BE2C (cell line): Measurements from ENCODE around the gene HSD3B7.

ENCODE experiments used
- DNase-seq: peaks from one replicate; pipeline ENCODE4 v3.0.0-alpha.2; 2020
- H3K27me3 ChIP-seq: fragments of 250-450 bp; sonication (Bioruptor Pico); 2 replicates; pipeline ENCODE4 v1.5.1; 2020; ENCODE audit warnings: mild to moderate bottlenecking
- H3K36me3 ChIP-seq: fragments of 250-450 bp; sonication (Bioruptor Pico); 2 replicates; pipeline ENCODE4 v1.5.1; 2020; ENCODE audit warnings: mild to moderate bottlenecking
- H3K4me1 ChIP-seq: fragments of 250-450 bp; sonication (Bioruptor Pico); 2 replicates; pipeline ENCODE4 v1.5.1; 2020
- H3K4me3 ChIP-seq: 2 replicates; pipeline ENCODE4 v1.5.1; 2011; ENCODE audit warnings: low read depth, low read length
- H3K9me3 ChIP-seq: fragments of 250-450 bp; sonication (Bioruptor Pico); 2 replicates; pipeline ENCODE4 v1.5.1; 2020
- TF ChIP-seq, protein P1 (sequence below): IDR thresholded peaks from 2 replicates; pipeline ENCODE4 v1.5.1; 2012; ENCODE audit warnings: mild to moderate bottlenecking, low read depth, low read length

The HSD3B7 gene

GRCh38 chr16:30985401-30986128 is 558 bp downstream of the HSD3B7 start:
- Histone ChIP-seq H3K36me3 (peaks cover 23% of the 10 kb centered on the region), H3K4me1 (no peaks in the 10 kb centered on the region), H3K27me3 (no peaks in the 10 kb centered on the region), H3K9me3 (no peaks in the 10 kb centered on the region), H3K4me3 (no peak overlapping the region)
- TF ChIP-seq, protein P1, sequence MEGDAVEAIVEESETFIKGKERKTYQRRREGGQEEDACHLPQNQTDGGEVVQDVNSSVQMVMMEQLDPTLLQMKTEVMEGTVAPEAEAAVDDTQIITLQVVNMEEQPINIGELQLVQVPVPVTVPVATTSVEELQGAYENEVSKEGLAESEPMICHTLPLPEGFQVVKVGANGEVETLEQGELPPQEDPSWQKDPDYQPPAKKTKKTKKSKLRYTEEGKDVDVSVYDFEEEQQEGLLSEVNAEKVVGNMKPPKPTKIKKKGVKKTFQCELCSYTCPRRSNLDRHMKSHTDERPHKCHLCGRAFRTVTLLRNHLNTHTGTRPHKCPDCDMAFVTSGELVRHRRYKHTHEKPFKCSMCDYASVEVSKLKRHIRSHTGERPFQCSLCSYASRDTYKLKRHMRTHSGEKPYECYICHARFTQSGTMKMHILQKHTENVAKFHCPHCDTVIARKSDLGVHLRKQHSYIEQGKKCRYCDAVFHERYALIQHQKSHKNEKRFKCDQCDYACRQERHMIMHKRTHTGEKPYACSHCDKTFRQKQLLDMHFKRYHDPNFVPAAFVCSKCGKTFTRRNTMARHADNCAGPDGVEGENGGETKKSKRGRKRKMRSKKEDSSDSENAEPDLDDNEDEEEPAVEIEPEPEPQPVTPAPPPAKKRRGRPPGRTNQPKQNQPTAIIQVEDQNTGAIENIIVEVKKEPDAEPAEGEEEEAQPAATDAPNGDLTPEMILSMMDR = no peak
- no peak for DNase-seq

DNA sequence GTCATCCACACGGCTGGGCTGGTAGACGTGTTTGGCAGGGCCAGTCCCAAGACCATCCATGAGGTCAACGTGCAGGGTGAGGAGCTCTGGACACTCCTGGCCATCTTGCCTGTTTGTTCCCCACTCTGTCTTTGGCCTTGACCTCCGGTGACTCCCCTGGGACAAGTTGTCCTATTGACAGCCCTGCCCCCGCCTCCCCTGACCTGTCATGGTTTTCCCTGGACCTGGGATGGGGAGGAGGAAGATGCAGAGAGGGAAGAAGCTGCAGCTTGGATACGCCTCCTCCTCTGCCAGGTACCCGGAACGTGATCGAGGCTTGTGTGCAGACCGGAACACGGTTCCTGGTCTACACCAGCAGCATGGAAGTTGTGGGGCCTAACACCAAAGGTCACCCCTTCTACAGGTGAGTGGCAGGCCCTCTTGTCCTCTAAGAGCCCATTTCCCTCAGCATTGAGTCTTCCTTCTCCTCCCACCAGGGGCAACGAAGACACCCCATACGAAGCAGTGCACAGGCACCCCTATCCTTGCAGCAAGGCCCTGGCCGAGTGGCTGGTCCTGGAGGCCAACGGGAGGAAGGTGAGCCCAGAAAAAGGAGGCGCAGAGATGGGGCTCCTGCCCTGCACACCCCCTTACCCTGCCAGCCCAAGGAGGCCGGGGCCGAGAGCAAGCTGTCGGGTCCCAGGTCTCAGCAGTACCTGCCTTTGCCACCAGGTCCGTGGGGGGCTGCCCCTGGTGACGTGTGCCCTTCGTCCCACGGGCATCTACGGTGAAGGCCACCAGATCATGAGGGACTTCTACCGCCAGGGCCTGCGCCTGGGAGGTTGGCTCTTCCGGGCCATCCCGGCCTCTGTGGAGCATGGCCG is 1.4 kb downstream of the HSD3B7 start:
- Histone ChIP-seq H3K4me1 (no peaks in the 10 kb centered on the region), H3K9me3 (no peaks in the 10 kb centered on the region), H3K36me3 (peaks cover 15% of the 10 kb centered on the region), H3K4me3 (no peak overlapping the region), H3K27me3 (no peaks in the 10 kb centered on the region)
- TF ChIP-seq, protein P1 = no peak
- no peak for DNase-seq

DNA sequence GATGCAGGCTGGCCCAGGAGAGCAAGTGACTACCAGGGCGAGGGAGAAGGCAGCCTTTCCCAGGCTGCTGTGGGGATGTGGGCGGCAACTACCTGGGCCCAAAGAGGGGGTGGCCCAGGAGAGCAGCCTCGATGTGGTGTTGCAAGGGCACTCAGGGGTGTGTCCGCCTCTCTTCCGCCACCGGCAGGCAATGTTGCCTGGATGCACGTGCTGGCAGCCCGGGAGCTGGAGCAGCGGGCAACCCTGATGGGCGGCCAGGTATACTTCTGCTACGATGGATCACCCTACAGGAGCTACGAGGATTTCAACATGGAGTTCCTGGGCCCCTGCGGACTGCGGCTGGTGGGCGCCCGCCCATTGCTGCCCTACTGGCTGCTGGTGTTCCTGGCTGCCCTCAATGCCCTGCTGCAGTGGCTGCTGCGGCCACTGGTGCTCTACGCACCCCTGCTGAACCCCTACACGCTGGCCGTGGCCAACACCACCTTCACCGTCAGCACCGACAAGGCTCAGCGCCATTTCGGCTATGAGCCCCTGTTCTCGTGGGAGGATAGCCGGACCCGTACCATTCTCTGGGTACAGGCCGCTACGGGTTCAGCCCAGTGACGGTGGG is 2.7 kb downstream of the HSD3B7 start:
- no peak for DNase-seq
- H3K4me1 ChIP-seq = no peaks in the 10 kb centered on the region
- H3K27me3 ChIP-seq = no peaks in the 10 kb centered on the region
- peaks cover 11% of the 10 kb centered on the region for H3K36me3 ChIP-seq
- H3K9me3 ChIP-seq = no peaks in the 10 kb centered on the region
- H3K4me3 ChIP-seq = no peak overlapping the region
- TF ChIP-seq, protein P1 = no peak

DNA sequence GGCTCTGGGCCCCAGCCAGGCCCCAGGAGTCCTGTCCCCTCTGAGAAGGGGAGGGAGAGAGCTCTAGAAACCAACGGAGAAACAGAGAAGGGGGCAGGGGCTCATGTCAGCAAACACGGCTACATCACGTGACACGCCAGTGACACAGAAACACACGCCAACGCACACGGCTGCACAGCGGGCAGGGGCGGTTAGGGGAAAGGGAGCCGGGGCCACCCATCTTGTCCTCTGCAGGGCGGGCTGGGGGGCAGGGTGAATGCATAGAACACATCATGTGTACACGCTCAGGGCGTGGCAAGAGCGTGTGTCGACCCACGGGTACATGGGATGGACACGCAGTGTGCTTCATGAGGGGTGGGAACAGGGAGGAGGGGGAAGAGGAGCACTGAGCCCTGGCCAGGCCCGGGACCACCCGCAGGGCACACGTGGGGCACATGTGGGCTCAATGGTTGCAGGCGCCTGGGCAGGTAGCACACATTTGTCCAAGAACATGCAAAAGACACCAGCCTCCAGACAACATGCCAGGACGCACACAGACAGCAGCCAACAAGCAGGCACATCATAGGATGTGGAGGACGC is 4.6 kb downstream of the HSD3B7 start:
- no peak for DNase-seq
- Histone ChIP-seq H3K36me3 (no peaks in the 10 kb centered on the region; the same call in 1 of the 2 replicates), H3K4me1 (peaks cover 7% of the 10 kb centered on the region; the same call in 1 of the 2 replicates), H3K9me3 (no peaks in the 10 kb centered on the region), H3K27me3 (no peaks in the 10 kb centered on the region), H3K4me3 (no peak overlapping the region)
- TF ChIP-seq, protein P1 = no peak

DNA sequence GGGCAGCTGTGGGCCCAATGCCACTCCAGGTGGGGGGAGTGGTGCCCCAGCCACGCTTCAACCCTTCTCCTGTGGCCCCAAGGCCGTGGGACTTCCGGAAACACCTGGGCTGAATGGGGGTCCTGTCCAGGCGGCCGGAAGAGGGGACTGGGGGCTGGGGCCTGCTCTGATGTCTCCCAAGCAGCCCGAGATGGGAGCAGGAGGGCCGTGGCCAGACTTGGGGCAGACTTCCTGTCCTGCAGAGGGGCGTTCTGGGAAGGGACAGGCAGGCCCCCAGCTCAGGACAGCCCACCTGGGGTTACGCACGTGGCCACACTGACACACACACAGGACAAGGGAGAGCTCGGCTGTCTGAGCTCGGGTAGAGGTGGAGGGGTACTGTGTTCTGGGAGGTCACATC is 5.1 kb downstream of the HSD3B7 start:
- Histone ChIP-seq H3K27me3 (no peaks in the 10 kb centered on the region), H3K4me1 (peaks cover 7% of the 10 kb centered on the region; the same call in 1 of the 2 replicates), H3K4me3 (no peak overlapping the region), H3K36me3 (no peaks in the 10 kb centered on the region), H3K9me3 (no peaks in the 10 kb centered on the region)
- TF ChIP-seq, protein P1 = no peak
- no peak for DNase-seq
